Lung (tissue), 12 donors: Measurements from ENCODE around the gene NFAM1. TPM values are rescaled to one million over a fixed set of nuclear protein-coding genes. Genes with fewer than 3 reads are reported as not detected.

Source experiments
- ATAC-seq: fragments of 200-7000 bp; cut with Tn5 transposase; one replicate; pipeline ENCODE4 v1.9.1; 2020; ENCODE audit warnings: moderate number of reproducible peaks; ENCODE audit not compliant: insufficient read depth, low FRiP score
- DNase-seq, 3 donors: peaks; one replicate each; pipeline ENCODE4 v3.0.0-alpha.2; 2013 to 2017
- H3K27ac ChIP-seq, 2 donors: one replicate each; pipeline ENCODE4 v1.5.1; 2013; ENCODE audit warnings: mild to moderate bottlenecking in 2 of 2, moderate library complexity in 2 of 2, control low read depth in 1 of 2, inconsistent platforms in 1 of 2, low read depth in 1 of 2, low read length in 1 of 2
- H3K27me3 ChIP-seq, 3 donors: one replicate each; pipeline ENCODE4 v1.5.1; 2013; ENCODE audit warnings: low read length in 2 of 3; ENCODE audit not compliant: control insufficient read depth in 3 of 3, insufficient read depth in 3 of 3
- H3K36me3 ChIP-seq, 4 donors: one replicate each; pipeline ENCODE4 v1.5.1; 2013; ENCODE audit warnings: low read length in 4 of 4, mild to moderate bottlenecking in 1 of 4, moderate library complexity in 1 of 4; ENCODE audit not compliant: control insufficient read depth in 4 of 4, insufficient read depth in 4 of 4
- H3K4me1 ChIP-seq, 5 donors: one replicate each; pipeline ENCODE4 v1.5.1; 2013; ENCODE audit warnings: low read length in 5 of 5, mild to moderate bottlenecking in 2 of 5, moderate library complexity in 1 of 5; ENCODE audit not compliant: control insufficient read depth in 5 of 5, insufficient read depth in 5 of 5
- H3K4me3 ChIP-seq: one replicate; pipeline ENCODE4 v1.5.1; 2013; ENCODE audit warnings: mild to moderate bottlenecking, control low read depth, moderate library complexity
- H3K9ac ChIP-seq, 2 donors: one replicate each; pipeline ENCODE4 v1.5.1; 2013; ENCODE audit warnings: low read length in 2 of 2, control low read depth in 1 of 2; ENCODE audit not compliant: insufficient read depth in 1 of 2
- H3K9me3 ChIP-seq, 4 donors: one replicate each; pipeline ENCODE4 v1.5.1; 2013; ENCODE audit warnings: low read length in 3 of 4, mild to moderate bottlenecking in 1 of 4, moderate library complexity in 1 of 4; ENCODE audit not compliant: control insufficient read depth in 4 of 4, insufficient read depth in 3 of 4
- CTCF ChIP-seq: IDR thresholded peaks from 2 replicates; pipeline ENCODE4 v1.5.1; 2012; ENCODE audit warnings: mild to moderate bottlenecking; ENCODE audit errors: control extremely low read depth, extremely low read depth
- WGBS, 2 donors: extraction: QIAGEN DNeasy Blood & Tissue Kit; methylation state at CpG; one replicate each; pipeline ENCODE4 v1.1.7; 2013; 5-methylcytosine and 5-hydroxymethylcytosine counted together
- polyA plus RNA-seq, 2 donors: library from polyadenylated mRNA; stranded (reverse); fragments of 200-250 nt; gene quantifications; one replicate each; pipeline ENCODE4 v1.2.1, GENCODE V29; 2013
- total RNA-seq, 2 donors: library from RNA; depleted of rRNA in 1 of 2; stranded (reverse); fragments of >200 nt in 1 of 2; gene quantifications; one replicate each; pipeline ENCODE4 v1.2.1, GENCODE V29; 2014 to 2021
- donor health status: control.
- donor health status: control.
- donor health status: Bipolar disorder and iron deficiency.
- donor health status: healthy.
- donor health status: DM: yes; HTN: yes; CAD: no.

Gene NFAM1
- total and polyA plus RNA-seq, 4 donors: 2.2 to 24.6 (median 9.0) TPM

GRCh38 chr22:42344361-42344905, 87.8 kb downstream of the NFAM1 start:
- WGBS, 2 donors: 55 to 67% methylated on average over 30 to 31 of the region's 31 CpGs
- Histone ChIP-seq H3K27me3 (peaks cover 0 to 5% (median 0%) of the 10 kb centered on the region in 3 donors), H3K4me1 (peaks cover 0 to 18% (median 2%) of the 10 kb centered on the region in 5 donors), H3K4me3 (no peak overlapping the region), H3K9me3 (no peaks in the 10 kb centered on the region), H3K36me3 (no peaks in the 10 kb centered on the region), H3K27ac (no peak overlapping the region), H3K9ac (no peak overlapping the region)
- DNase-seq (peak; percentile 49 to 77 (median 66)), ATAC-seq (peak; percentile 42)
- TF ChIP-seq CTCF: no peak

DNA sequence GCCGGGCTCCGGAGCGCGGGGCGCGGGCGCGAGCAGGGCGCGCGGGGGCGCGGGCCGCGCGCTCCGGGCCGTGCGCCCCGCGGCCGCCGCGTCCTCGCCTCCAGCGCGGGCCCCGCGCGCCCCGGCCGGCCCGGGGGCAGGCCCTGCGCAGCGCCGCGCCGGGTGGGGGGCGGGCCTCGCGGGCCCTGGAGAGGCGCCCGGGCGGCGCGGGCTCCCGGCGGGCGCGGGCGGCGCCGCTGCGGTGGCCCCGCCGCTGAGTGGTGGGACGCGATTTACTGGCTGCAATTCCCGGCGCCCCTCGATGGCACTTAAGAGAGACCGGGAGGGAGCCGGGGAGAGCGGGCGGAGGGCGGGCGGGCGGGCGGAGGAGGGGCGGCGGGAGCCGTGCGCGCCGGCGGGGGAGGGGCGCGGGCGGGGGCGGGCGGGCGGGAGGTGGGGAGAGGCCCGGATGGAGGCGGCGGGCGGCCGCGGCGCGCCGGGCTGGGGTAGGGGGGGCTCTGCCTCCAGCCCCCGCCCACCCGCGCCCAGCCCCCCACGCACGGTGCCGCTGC, 88.6 kb downstream of the NFAM1 start:
- DNase-seq (peak; percentile 53 to 81 (median 65)), ATAC-seq (no peak)
- no peaks in the 10 kb centered on the region for H3K36me3 ChIP-seq
- H3K4me3 ChIP-seq: no peak overlapping the region
- H3K4me1 ChIP-seq: peaks cover 0 to 18% (median 2%) of the 10 kb centered on the region in 5 donors
- H3K27ac ChIP-seq: no peak overlapping the region
- 0 to 1% methylated on average over 13 to 85 of the region's 97 CpGs for WGBS, 2 donors
- no peak overlapping the region for H3K9ac ChIP-seq
- H3K9me3 ChIP-seq: no peaks in the 10 kb centered on the region
- H3K27me3 ChIP-seq: peaks cover 0 to 5% (median 0%) of the 10 kb centered on the region in 3 donors
- no peak for TF ChIP-seq CTCF

DNA sequence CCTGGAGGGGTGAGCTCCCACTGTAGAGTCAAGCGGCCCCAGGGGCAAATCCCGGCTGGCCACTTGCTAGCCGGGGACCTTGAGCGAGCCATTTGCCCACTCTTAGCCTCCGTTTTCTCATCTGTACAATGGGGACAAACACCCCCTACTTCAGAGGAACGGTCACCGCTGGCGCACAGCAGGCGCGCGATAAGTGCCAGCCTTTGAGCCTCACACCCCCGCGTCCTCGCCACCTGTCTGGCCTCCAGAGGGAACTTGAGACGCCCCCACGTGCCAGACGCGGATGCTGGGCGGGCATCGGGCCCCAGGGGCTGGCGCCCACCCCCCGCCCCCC, 89.1 kb downstream of the NFAM1 start:
- no peak overlapping the region for H3K4me3 ChIP-seq
- H3K36me3 ChIP-seq: no peaks in the 10 kb centered on the region
- H3K9me3 ChIP-seq: no peaks in the 10 kb centered on the region
- TF ChIP-seq CTCF: no peak
- H3K27ac ChIP-seq: no peak overlapping the region
- DNase-seq (peak in 2 of 3 donors; percentile 27 to 58), ATAC-seq (no peak)
- WGBS, 2 donors: 17 to 23% methylated on average over 18 to 22 of the region's 22 CpGs
- H3K4me1 ChIP-seq: peaks cover 0 to 18% (median 2%) of the 10 kb centered on the region in 5 donors
- no peak overlapping the region for H3K9ac ChIP-seq
- H3K27me3 ChIP-seq: peaks cover 0 to 5% (median 0%) of the 10 kb centered on the region in 3 donors
